Activated gamma-delta T cell treated with Interleukin-2 at 50 U/mL for 16 hours (primary cell): ENCODE measurements around the gene HIGD1C.
"Not testable (repeated sequence)": the region's sequence is repeated elsewhere in the genome, so short reads cannot be mapped to it uniquely, and the experiment has no call there.

ENCODE experiments used
- DNase-seq: peaks from one replicate; pipeline ENCODE4 v3.0.0-alpha.2; 2020

HIGD1C gene

GRCh38 chr12:50952510-50952909, at the start of gene HIGD1C:
Gene HIGD1C (plus strand): TSS chr12:50952544. CDS start chr12:50953999, 1,455 bp downstream.
- no peak for DNase-seq

- DNase-seq = not testable (repeated sequence)
Measured at GRCh38 chr12:50908479-50908878, 43.9 kb upstream of the HIGD1C start.

GRCh38 chr12:50912361-50912760, 40.0 kb upstream of the HIGD1C start:
- not testable (repeated sequence) for DNase-seq

GRCh38 chr12:50913224-50913623, 39.1 kb upstream of the HIGD1C start:
- DNase-seq = no peak

GRCh38 chr12:50914872-50915484, 37.4 kb upstream of the HIGD1C start:
- no peak for DNase-seq

GRCh38 chr12:50916292-50916691, 36.1 kb upstream of the HIGD1C start:
- no peak for DNase-seq

- no peak for DNase-seq
Measured at GRCh38 chr12:50918584-50919316, 33.6 kb upstream of the HIGD1C start.

GRCh38 chr12:50922820-50923219, 29.5 kb upstream of the HIGD1C start:
- DNase-seq = no peak

- DNase-seq = no peak
Measured at GRCh38 chr12:50923361-50924130, 28.8 kb upstream of the HIGD1C start.

- no peak for DNase-seq
Measured at GRCh38 chr12:50924131-50924438, 28.3 kb upstream of the HIGD1C start.

- DNase-seq = peak; percentile 46
Measured at GRCh38 chr12:50924439-50925341, 27.7 kb upstream of the HIGD1C start.

GRCh38 chr12:50925342-50925651, 27.0 kb upstream of the HIGD1C start:
- peak; percentile 16 for DNase-seq

GRCh38 chr12:50925920-50926319, 26.4 kb upstream of the HIGD1C start:
- DNase-seq = no peak

GRCh38 chr12:50926415-50926814, 25.9 kb upstream of the HIGD1C start:
- DNase-seq = no peak

GRCh38 chr12:50926932-50927331, 25.4 kb upstream of the HIGD1C start:
- DNase-seq = not testable (repeated sequence)

- DNase-seq = no peak
Measured at GRCh38 chr12:50927356-50927755, 25.0 kb upstream of the HIGD1C start.

GRCh38 chr12:50927766-50928224, 24.5 kb upstream of the HIGD1C start:
- DNase-seq = no peak

GRCh38 chr12:50928392-50928791, 24.0 kb upstream of the HIGD1C start:
- no peak for DNase-seq

- DNase-seq = no peak
Measured at GRCh38 chr12:50929831-50930230, 22.5 kb upstream of the HIGD1C start.

GRCh38 chr12:50930477-50930876, 21.9 kb upstream of the HIGD1C start:
- DNase-seq = not testable (repeated sequence)

GRCh38 chr12:50932787-50933280, 19.5 kb upstream of the HIGD1C start:
- no peak for DNase-seq

- no peak for DNase-seq
Measured at GRCh38 chr12:50933459-50934124, 18.8 kb upstream of the HIGD1C start.
